ENCODE results near the gene CDC42SE1.

DNA sequence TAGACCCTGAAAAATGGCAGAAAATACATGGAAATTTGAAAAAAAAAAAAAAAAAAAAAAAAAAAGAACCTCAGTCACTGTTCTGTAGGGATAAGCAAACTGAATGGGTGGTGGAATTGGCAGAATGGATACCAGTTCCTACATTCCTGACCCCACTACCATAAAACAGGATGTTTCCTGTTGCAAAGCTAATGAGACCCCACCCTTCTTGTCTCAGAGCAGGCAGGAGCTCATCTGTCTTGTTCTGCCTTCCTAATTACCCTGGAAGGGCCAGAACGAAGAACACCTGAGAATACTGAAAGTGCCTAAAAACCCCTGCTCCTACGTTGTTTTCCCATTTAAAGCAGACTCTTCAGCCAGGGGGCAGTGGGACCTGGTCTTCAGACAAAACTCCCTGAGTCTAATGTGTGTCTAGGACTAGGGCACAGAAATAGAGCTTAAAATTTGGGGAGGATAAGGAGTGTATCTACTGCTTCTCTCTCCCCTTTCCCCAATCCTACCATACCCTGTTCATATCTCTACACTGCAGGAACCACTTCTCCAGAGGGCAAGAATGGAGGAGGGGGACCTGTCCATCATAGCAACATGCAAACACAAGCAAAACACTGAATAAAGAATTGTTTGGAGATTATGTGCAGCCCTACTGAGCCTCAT, 7.9 kb downstream of the CDC42SE1 start:
- TF ChIP-seq, protein P1, sequence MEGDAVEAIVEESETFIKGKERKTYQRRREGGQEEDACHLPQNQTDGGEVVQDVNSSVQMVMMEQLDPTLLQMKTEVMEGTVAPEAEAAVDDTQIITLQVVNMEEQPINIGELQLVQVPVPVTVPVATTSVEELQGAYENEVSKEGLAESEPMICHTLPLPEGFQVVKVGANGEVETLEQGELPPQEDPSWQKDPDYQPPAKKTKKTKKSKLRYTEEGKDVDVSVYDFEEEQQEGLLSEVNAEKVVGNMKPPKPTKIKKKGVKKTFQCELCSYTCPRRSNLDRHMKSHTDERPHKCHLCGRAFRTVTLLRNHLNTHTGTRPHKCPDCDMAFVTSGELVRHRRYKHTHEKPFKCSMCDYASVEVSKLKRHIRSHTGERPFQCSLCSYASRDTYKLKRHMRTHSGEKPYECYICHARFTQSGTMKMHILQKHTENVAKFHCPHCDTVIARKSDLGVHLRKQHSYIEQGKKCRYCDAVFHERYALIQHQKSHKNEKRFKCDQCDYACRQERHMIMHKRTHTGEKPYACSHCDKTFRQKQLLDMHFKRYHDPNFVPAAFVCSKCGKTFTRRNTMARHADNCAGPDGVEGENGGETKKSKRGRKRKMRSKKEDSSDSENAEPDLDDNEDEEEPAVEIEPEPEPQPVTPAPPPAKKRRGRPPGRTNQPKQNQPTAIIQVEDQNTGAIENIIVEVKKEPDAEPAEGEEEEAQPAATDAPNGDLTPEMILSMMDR (IDR thresholded peaks at IDR 0.05): no peak
- no peak for TF ChIP-seq POLR2A (IDR thresholded peaks at IDR 0.05)
- TF ChIP-seq EP300 (IDR thresholded peaks at IDR 0.05): no peak
